Small intestine (tissue), 4 donors: Measurements from ENCODE around the gene SYVN1. TPM values are rescaled to one million over a fixed set of nuclear protein-coding genes. Genes with fewer than 3 reads are reported as not detected.

Experiments
- polyA plus RNA-seq, 4 donors: library from polyadenylated mRNA; stranded (reverse) in 3 of 4; unstranded in 1 of 4; fragments of 200-250 nt in 3 of 4; fragments of 120-200 nt in 1 of 4; gene quantifications; one replicate each; pipeline versions ENCODE4 v1.2.1 to v1.2.3, GENCODE V29; 2013
- donor health status: healthy with polysubstance abuse.
- donor health status: Bipolar disorder and iron deficiency.
- donor health status: healthy.

SYVN1 gene
- polyA plus RNA-seq, 4 donors = 10.5 to 34.4 (median 19.5) TPM

Other genes starting within 250 kb of the SYVN1 start
- gene ATG2A, start 217.3 kb downstream of the SYVN1 start, polyA plus RNA-seq = 10 to 100 TPM; 18.0 to 35.7 (median 24.7) TPM
- 10 to 100 TPM in 3 of 4 donors, 1 to 10 TPM in 1; 8.2 to 15.9 (median 13.6) TPM for gene PPP2R5B, start 209.8 kb downstream of the SYVN1 start, polyA plus RNA-seq
- gene GPHA2, start 198.6 kb downstream of the SYVN1 start, polyA plus RNA-seq = under 1 TPM in 2 of 4 donors, not detected in 2; 0.13 to 0.19 TPM
- gene MAJIN, start 162.4 kb downstream of the SYVN1 start, polyA plus RNA-seq = under 1 TPM in 1 of 4 donors, not detected in 3; 0.25 TPM
- 10 to 100 TPM in 2 of 4 donors, 1 to 10 TPM in 2; 8.1 to 22.7 (median 10.9) TPM for gene BATF2, start 137.5 kb downstream of the SYVN1 start, polyA plus RNA-seq
- gene ARL2, start 120.4 kb downstream of the SYVN1 start, polyA plus RNA-seq = 100 to 1,000 TPM in 1 of 4 donors, 10 to 100 TPM in 3; 72.0 to 121 (median 85.9) TPM
- gene SNX15, start 107.1 kb downstream of the SYVN1 start, polyA plus RNA-seq = 10 to 100 TPM; 23.2 to 46.6 (median 31.0) TPM
- gene SAC3D1, start 93.3 kb downstream of the SYVN1 start, polyA plus RNA-seq = 10 to 100 TPM in 2 of 4 donors, 1 to 10 TPM in 2; 6.9 to 18.1 (median 9.0) TPM
- gene NAALADL1, start 76.0 kb downstream of the SYVN1 start, polyA plus RNA-seq = 100 to 1,000 TPM in 2 of 4 donors, 10 to 100 TPM in 2; 26.5 to 436 (median 104) TPM
- gene CDCA5, start 50.5 kb downstream of the SYVN1 start, polyA plus RNA-seq = 10 to 100 TPM in 2 of 4 donors, 1 to 10 TPM in 1, under 1 TPM in 1; 0.54 to 19.3 (median 8.8) TPM
- gene ZFPL1, start 50.3 kb downstream of the SYVN1 start, polyA plus RNA-seq = 10 to 100 TPM; 40.5 to 65.8 (median 53.7) TPM
- gene VPS51, start 38.3 kb downstream of the SYVN1 start, polyA plus RNA-seq = 100 to 1,000 TPM; 111 to 159 (median 136) TPM
- 10 to 100 TPM; 21.1 to 64.6 (median 40.3) TPM for gene TM7SF2, start 22.6 kb downstream of the SYVN1 start, polyA plus RNA-seq
- 10 to 100 TPM in 3 of 4 donors, 1 to 10 TPM in 1; 7.7 to 13.6 (median 13.0) TPM for gene ZNHIT2, start 16.8 kb downstream of the SYVN1 start, polyA plus RNA-seq
- 1,000 to 10,000 TPM in 2 of 4 donors, 100 to 1,000 TPM in 2; 960 to 1,177 (median 1,066) TPM for gene FAU, start 12.4 kb downstream of the SYVN1 start, polyA plus RNA-seq
- 10 to 100 TPM; 35.2 to 65.7 (median 50.6) TPM for gene MRPL49, start 12.2 kb downstream of the SYVN1 start, polyA plus RNA-seq
- under 1 TPM in 1 of 4 donors, not detected in 3; 0.13 TPM for gene SPDYC, start 35.7 kb upstream of the SYVN1 start, polyA plus RNA-seq
- gene CAPN1, start 47.4 kb upstream of the SYVN1 start, polyA plus RNA-seq = 100 to 1,000 TPM; 107 to 218 (median 205) TPM
- gene POLA2, start 127.4 kb upstream of the SYVN1 start, polyA plus RNA-seq = 10 to 100 TPM in 2 of 4 donors, 1 to 10 TPM in 2; 1.3 to 14.8 (median 9.1) TPM
- gene CDC42EP2, start 180.3 kb upstream of the SYVN1 start, polyA plus RNA-seq = 10 to 100 TPM; 10.4 to 39.4 (median 25.7) TPM
- gene DPF2, start 199.3 kb upstream of the SYVN1 start, polyA plus RNA-seq = 10 to 100 TPM; 12.5 to 45.0 (median 20.1) TPM
- gene TIGD3, start 220.2 kb upstream of the SYVN1 start, polyA plus RNA-seq = 1 to 10 TPM; 2.1 to 9.4 (median 3.8) TPM
- gene SLC25A45, start 248.1 kb upstream of the SYVN1 start, polyA plus RNA-seq = 10 to 100 TPM; 13.9 to 35.4 (median 22.1) TPM